NCI-H510A (cell line): ENCODE data around the gene HPS4.

Experiments used
- DNase-seq: peaks from one replicate; lab custom pipeline; 2025; lab: John Stamatoyannopoulos, UW

Gene HPS4

GRCh38 chr22:26464312-26464711 is 19.3 kb downstream of the HPS4 start:
- DNase-seq, result no peak

GRCh38 chr22:26463688-26464087 is 19.9 kb downstream of the HPS4 start:
- no peak for DNase-seq

- no peak for DNase-seq
Observed at GRCh38 chr22:26463101-26463661, 20.4 kb downstream of the HPS4 start.

- DNase-seq, result no peak
Observed at GRCh38 chr22:26462641-26463040, 20.9 kb downstream of the HPS4 start.

GRCh38 chr22:26462051-26462450 is 21.5 kb downstream of the HPS4 start:
- DNase-seq, result no peak

- no peak for DNase-seq
Observed at GRCh38 chr22:26461188-26461810, 22.3 kb downstream of the HPS4 start.

GRCh38 chr22:26460202-26460601 is 23.4 kb downstream of the HPS4 start:
- DNase-seq, result no peak

GRCh38 chr22:26457661-26458272 is 25.8 kb downstream of the HPS4 start:
- no peak for DNase-seq

- no peak for DNase-seq
Observed at GRCh38 chr22:26453812-26454500, 29.6 kb downstream of the HPS4 start.

- no peak for DNase-seq
Observed at GRCh38 chr22:26453216-26453615, 30.4 kb downstream of the HPS4 start.

GRCh38 chr22:26452236-26453016 is 31.2 kb downstream of the HPS4 start:
- no peak for DNase-seq

GRCh38 chr22:26450453-26451185 is 33.0 kb downstream of the HPS4 start:
- no peak for DNase-seq

- DNase-seq, result no peak
Observed at GRCh38 chr22:26448941-26449340, 34.6 kb downstream of the HPS4 start.

- DNase-seq, result no peak
Observed at GRCh38 chr22:26448334-26448733, 35.2 kb downstream of the HPS4 start.

GRCh38 chr22:26447584-26448329 is 35.8 kb downstream of the HPS4 start:
- no peak for DNase-seq

- DNase-seq, result no peak
Observed at GRCh38 chr22:26446808-26447515, 36.6 kb downstream of the HPS4 start.

GRCh38 chr22:26445577-26446275 is 37.9 kb downstream of the HPS4 start:
- DNase-seq, result no peak

- DNase-seq, result peak; percentile 8
Observed at GRCh38 chr22:26444777-26445176, 38.8 kb downstream of the HPS4 start.

- DNase-seq, result no peak
Observed at GRCh38 chr22:26443901-26444690, 39.5 kb downstream of the HPS4 start.
